Erythroblast (primary cell): Measurements from ENCODE around the gene TLNRD1.

Experiments used
- GATA1 ChIP-seq: IDR thresholded peaks from 2 replicates; pipeline ENCODE4 v1.6.1; 2011; ENCODE audit warnings: low read depth, mild to moderate bottlenecking, control low read depth, low read length, moderate library complexity
- POLR2A ChIP-seq: IDR thresholded peaks from 2 replicates; pipeline ENCODE4 v1.6.1; 2011; ENCODE audit warnings: mild to moderate bottlenecking, low read length

DNA sequence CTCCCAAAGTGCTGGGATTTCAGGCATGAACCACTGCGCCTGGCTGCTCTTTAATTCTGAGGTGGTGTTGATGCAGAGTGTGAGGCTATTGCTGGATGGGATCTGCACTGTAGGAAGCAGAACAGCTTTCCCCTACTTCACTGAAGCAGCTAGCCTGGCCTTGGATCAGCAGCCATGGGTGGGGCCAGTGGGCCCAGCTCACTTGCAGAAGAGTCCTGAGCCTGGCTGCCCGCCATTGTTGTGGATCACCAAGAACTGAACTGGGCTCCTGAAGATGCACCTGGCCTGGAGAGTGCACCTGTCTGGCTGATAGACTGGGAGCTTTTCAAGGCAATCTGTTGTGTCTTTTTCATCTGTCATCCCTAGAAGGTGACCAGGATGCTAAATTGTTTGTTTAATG lies 11.9 kb downstream of the TLNRD1 start:
- no peak for TF ChIP-seq POLR2A
- no peak for TF ChIP-seq GATA1
